ENCODE measurements around the gene KIAA1958.

DNA sequence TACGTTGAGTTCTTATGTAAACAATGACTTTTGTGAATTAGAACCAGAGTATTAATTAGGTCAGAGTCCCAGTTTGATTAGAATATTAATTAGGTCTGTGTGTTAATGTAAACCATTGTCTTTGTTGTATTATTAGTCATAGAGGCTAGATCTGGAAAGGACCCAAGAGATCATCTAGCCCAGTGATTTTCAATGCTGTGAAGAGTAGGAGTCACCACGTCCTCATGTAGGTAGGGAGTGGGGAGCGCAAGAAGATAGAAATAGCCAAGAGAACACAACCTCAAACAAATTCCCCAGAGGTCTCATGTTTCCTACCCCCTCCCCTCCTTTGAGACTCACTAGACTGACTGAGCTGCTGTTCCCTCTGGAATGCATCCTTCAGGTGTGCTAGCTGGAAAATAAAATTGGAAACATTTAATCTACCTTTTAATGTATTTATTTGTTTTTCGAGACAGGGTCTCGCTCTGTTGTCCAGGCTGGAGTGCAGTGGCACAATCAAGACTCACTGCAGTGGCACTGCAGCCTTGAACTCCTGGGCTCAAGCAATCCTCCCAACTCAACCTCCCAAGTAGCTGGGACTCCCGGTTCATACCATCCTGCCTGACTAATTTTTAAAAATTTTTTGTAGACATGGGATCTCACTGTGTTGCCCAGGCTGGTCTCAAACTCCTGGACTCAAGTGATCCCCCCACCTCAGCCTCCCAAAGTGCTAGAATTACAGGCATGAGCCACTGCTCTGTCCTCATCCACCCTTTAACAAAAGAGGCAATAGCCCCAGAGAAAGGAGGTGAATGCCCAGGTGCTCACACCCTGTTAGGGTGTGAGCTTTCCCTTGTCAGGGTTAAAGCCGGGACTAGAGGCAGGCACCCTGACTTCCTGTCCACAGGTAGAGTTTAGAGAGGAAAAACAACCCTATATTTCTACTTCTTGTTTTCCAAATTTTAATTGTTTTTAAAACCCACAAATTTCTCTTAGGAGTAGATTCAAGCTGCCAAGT is 138.4 kb downstream of the KIAA1958 start:
- TF ChIP-seq, protein P1, sequence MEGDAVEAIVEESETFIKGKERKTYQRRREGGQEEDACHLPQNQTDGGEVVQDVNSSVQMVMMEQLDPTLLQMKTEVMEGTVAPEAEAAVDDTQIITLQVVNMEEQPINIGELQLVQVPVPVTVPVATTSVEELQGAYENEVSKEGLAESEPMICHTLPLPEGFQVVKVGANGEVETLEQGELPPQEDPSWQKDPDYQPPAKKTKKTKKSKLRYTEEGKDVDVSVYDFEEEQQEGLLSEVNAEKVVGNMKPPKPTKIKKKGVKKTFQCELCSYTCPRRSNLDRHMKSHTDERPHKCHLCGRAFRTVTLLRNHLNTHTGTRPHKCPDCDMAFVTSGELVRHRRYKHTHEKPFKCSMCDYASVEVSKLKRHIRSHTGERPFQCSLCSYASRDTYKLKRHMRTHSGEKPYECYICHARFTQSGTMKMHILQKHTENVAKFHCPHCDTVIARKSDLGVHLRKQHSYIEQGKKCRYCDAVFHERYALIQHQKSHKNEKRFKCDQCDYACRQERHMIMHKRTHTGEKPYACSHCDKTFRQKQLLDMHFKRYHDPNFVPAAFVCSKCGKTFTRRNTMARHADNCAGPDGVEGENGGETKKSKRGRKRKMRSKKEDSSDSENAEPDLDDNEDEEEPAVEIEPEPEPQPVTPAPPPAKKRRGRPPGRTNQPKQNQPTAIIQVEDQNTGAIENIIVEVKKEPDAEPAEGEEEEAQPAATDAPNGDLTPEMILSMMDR (IDR thresholded peaks at IDR 0.05), result no peak
- no peak for TF ChIP-seq POLR2A (IDR thresholded peaks at IDR 0.05)
